Measurements from ENCODE around the gene EPS8L1.

GRCh38 chr19:55071129-55071502 is 4.6 kb upstream of the EPS8L1 start:
- TF ChIP-seq, protein P1, sequence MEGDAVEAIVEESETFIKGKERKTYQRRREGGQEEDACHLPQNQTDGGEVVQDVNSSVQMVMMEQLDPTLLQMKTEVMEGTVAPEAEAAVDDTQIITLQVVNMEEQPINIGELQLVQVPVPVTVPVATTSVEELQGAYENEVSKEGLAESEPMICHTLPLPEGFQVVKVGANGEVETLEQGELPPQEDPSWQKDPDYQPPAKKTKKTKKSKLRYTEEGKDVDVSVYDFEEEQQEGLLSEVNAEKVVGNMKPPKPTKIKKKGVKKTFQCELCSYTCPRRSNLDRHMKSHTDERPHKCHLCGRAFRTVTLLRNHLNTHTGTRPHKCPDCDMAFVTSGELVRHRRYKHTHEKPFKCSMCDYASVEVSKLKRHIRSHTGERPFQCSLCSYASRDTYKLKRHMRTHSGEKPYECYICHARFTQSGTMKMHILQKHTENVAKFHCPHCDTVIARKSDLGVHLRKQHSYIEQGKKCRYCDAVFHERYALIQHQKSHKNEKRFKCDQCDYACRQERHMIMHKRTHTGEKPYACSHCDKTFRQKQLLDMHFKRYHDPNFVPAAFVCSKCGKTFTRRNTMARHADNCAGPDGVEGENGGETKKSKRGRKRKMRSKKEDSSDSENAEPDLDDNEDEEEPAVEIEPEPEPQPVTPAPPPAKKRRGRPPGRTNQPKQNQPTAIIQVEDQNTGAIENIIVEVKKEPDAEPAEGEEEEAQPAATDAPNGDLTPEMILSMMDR (IDR thresholded peaks at IDR 0.05): no peak
- TF ChIP-seq POLR2A (IDR thresholded peaks at IDR 0.05) (no peak), POLR2AphosphoS5 (IDR thresholded peaks at IDR 0.05) (no peak)
